Fibroblast of pulmonary artery (primary cell): ENCODE measurements around the gene SNRNP70.

ENCODE experiments used
- DNase-seq: peaks from one replicate; pipeline ENCODE4 v3.0.0-alpha.2; 2010; ENCODE audit warnings: low read depth
- H3K4me3 ChIP-seq: replicated peaks from 2 replicates; pipeline ENCODE4 v1.5.1; 2011; ENCODE audit warnings: low read depth, mild to moderate bottlenecking, control low read depth, low read length, moderate library complexity
- TF ChIP-seq, protein P1 (sequence below): IDR thresholded peaks from 2 replicates; pipeline ENCODE4 v1.5.1; 2011; ENCODE audit warnings: mild to moderate bottlenecking, control low read depth, low read length, inconsistent platforms; ENCODE audit errors: missing control alignments

SNRNP70 gene

DNA sequence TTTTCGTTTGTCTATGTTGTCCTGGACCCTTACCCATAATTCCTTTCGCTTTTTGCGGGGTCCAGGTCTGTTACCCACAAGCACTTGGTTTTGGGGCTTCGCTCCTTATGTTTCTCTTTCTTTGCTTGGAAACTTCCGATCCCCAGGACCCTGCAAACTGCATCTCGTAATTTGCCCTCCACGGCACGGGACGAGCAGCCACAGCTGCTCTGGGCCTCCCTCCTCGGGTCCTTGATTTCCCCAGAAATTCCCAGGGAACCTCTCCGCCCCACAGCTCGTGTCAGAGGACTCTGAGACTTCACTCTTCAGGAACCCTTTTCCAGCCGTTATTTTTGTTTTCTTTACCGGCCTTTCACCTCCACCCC lies 599 bp downstream of the SNRNP70 start:
- DNase-seq = no peak
- H3K4me3 ChIP-seq = peak overlapping the region; percentile 98
- TF ChIP-seq, protein P1, sequence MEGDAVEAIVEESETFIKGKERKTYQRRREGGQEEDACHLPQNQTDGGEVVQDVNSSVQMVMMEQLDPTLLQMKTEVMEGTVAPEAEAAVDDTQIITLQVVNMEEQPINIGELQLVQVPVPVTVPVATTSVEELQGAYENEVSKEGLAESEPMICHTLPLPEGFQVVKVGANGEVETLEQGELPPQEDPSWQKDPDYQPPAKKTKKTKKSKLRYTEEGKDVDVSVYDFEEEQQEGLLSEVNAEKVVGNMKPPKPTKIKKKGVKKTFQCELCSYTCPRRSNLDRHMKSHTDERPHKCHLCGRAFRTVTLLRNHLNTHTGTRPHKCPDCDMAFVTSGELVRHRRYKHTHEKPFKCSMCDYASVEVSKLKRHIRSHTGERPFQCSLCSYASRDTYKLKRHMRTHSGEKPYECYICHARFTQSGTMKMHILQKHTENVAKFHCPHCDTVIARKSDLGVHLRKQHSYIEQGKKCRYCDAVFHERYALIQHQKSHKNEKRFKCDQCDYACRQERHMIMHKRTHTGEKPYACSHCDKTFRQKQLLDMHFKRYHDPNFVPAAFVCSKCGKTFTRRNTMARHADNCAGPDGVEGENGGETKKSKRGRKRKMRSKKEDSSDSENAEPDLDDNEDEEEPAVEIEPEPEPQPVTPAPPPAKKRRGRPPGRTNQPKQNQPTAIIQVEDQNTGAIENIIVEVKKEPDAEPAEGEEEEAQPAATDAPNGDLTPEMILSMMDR = no peak

GRCh38 chr19:49086296-49086695 lies 1.0 kb downstream of the SNRNP70 start:
- no peak for DNase-seq
- TF ChIP-seq, protein P1 = no peak
- H3K4me3 ChIP-seq = peak overlapping the region; percentile 98

DNA sequence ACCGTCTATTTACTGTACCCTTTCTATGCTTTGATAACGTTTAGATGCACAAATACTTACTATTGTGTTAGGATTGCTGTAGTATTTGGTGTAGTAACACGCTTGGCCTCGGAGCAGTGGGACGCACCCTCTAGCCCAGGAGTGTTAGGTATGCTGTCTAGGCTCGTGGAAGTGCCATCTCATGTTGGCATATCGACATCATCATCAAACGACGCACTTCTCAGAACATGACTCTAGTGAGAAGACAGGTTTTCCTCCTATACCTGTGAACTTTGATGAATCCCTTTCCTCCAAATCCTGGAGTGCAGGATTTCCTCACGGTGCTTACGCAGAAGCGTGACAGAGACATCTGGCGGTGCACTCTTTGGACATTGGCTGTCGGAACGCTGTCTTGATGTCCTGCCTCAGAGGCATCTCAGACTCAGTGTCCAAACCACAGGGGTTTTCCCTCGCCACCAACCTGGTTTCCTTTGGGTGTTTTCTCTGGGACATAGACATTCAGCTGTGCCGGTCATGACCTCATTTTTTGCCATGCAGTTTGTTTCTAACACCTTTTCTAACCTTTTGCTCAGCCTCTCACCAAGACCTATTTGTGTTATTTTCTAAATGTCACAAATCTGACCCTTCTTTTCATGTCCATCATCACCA lies 6.3 kb downstream of the SNRNP70 start:
- TF ChIP-seq, protein P1 = no peak
- no peak overlapping the region for H3K4me3 ChIP-seq
- DNase-seq = no peak

- DNase-seq = no peak
- TF ChIP-seq, protein P1 = no peak
- H3K4me3 ChIP-seq = no peak overlapping the region
Measured at GRCh38 chr19:49092686-49093085, 7.4 kb downstream of the SNRNP70 start.

DNA sequence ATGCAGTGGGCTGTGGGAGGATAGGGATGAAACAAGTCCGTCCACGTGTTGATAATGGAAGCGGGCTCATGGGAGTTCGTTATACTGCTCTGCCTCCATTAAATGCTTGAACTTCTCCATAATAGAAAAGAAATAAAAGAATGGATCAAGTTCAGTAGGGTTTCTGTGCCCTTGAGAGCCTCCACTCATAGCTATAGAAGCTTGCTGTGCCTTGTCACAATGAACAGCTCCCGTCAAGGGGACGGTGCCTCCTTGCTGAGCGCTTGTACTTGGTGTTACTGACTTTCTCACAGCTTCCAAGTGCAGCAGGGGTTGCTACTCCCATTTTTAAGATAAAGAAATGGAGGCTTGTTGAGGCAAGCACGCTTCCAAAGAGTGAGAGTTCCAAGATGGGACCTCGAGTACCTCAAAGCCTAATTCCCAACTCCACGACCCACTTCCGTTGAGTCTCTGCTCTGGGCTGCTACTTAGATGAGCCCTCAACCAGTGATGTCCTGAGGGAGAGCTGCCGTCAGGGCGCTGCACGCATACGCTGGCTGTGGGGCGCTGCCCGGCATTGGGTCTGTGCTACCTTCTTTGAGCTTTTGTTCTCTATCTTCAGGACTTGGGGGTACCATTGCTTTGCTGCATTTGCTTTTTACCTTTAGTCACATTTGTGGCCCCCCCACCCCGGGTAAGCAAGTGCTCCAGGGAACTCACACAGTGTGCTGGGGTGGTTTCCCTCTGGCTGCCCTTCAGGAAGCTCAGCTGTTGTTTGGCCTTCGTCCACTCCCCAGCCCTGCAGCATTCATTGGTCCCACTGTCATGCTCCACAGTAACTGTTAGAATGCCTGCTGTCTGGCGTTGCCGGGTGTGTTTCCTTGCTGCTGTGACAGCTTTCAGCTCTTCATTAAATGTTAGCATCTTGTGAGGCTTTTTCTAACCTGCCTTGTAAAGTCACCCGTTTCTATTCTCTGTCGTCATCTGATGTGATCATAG lies 9.5 kb downstream of the SNRNP70 start:
- H3K4me3 ChIP-seq = no peak overlapping the region
- DNase-seq = no peak
- TF ChIP-seq, protein P1 = no peak

DNA sequence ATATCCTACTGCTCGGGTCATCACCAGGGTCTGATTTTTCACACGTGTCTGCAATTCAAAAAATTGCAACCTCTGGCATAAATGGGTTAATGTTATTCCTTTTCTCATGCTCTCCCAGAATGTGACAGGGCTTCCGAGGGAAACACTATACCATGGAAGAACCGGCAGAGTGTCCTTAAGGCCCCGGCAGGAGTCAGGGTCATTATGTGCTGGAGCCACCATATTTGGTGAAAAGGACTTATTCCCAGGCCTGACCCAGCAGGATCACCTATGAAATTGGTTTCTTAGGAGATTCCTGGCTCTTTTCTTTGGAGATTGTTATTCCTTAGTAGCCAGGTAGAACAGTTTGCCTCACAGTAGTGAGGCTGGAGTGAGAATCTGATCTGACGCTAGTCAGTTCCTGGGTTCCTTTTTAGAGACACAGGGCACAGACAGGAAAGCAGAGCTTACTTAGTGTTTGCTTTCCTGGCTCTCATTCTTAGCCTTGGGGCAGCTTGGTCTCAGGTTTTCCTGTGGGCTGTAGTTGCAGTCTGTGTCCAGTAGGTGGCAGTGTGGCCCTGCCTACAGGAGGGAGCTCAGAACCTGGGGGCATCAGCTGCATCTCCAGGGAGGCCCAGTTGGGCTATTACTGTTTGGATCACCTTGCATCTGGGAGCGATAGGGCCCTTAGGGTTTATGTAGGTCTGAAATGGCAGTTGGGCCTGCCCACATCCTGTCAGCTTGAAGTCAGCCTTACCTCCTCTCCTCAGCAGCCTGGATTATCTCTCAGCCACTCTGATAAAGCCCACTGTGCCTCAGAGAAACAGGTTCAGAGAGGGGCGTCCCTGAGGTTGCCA lies 12.4 kb downstream of the SNRNP70 start:
- TF ChIP-seq, protein P1 = peak; percentile 100
- no peak overlapping the region for H3K4me3 ChIP-seq
- DNase-seq = peak; percentile 80
